Activated T-cell treated with anti-CD3 and anti-CD28 coated beads, Interleukin-2, amount 50 U/mL, for 24 hours (primary cell): Measurements from ENCODE around the gene POLK.
"Not testable (repeated sequence)": the region's sequence is repeated elsewhere in the genome, so short reads cannot be mapped to it uniquely, and the experiment has no call there.

Experiments used
- DNase-seq: peaks from one replicate; pipeline ENCODE4 v3.0.0-alpha.2; 2020
- H3K27ac Mint-ChIP-seq: 2 replicates; pipeline ENCODE4 v1.8.0; 2020; ENCODE audit warnings: mild to moderate bottlenecking, mixed read lengths
- H3K27me3 Mint-ChIP-seq: 2 replicates; pipeline ENCODE4 v1.8.0; 2020; ENCODE audit warnings: mixed read lengths
- H3K36me3 Mint-ChIP-seq: 2 replicates; pipeline ENCODE4 v1.8.0; 2020; ENCODE audit warnings: low read depth, mixed read lengths
- H3K4me1 Mint-ChIP-seq: 2 replicates; pipeline ENCODE4 v1.8.0; 2020; ENCODE audit warnings: low read depth, mixed read lengths
- H3K4me3 Mint-ChIP-seq: 2 replicates; pipeline ENCODE4 v1.8.0; 2020; ENCODE audit warnings: mild to moderate bottlenecking, moderate library complexity, mixed read lengths
- H3K9me3 Mint-ChIP-seq: 2 replicates; pipeline ENCODE4 v1.8.0; 2020; ENCODE audit warnings: mixed read lengths

The POLK gene

GRCh38 chr5:75588666-75589065, 77.0 kb downstream of the POLK start:
- no peaks in the 10 kb centered on the region for H3K9me3 Mint-ChIP-seq
- H3K4me3 Mint-ChIP-seq = no peak overlapping the region
- no peaks in the 10 kb centered on the region for H3K4me1 Mint-ChIP-seq
- H3K27ac Mint-ChIP-seq = no peak overlapping the region
- DNase-seq = no peak
- no peaks in the 10 kb centered on the region for H3K27me3 Mint-ChIP-seq
- peaks cover 80% of the 10 kb centered on the region for H3K36me3 Mint-ChIP-seq

GRCh38 chr5:75600535-75600934, 88.8 kb downstream of the POLK start:
- DNase-seq = no peak
- Mint-ChIP-seq H3K27ac (no peak overlapping the region), H3K4me1 (peaks cover 19% of the 10 kb centered on the region), H3K9me3 (no peaks in the 10 kb centered on the region), H3K36me3 (peaks cover 63% of the 10 kb centered on the region), H3K4me3 (no peak overlapping the region), H3K27me3 (no peaks in the 10 kb centered on the region)

GRCh38 chr5:75601567-75601966, 89.9 kb downstream of the POLK start:
- Mint-ChIP-seq H3K27me3 (no peaks in the 10 kb centered on the region), H3K27ac (no peak overlapping the region)

GRCh38 chr5:75601996-75602395, 90.3 kb downstream of the POLK start:
- no peak for DNase-seq
- no peak overlapping the region for H3K27ac Mint-ChIP-seq
- H3K27me3 Mint-ChIP-seq = no peaks in the 10 kb centered on the region
- H3K4me3 Mint-ChIP-seq = no peak overlapping the region
- peaks cover 54% of the 10 kb centered on the region for H3K36me3 Mint-ChIP-seq
- H3K4me1 Mint-ChIP-seq = peaks cover 19% of the 10 kb centered on the region
- H3K9me3 Mint-ChIP-seq = no peaks in the 10 kb centered on the region

More at GRCh38 chr5:75601567-75601966, 89.9 kb downstream of the POLK start:
- Mint-ChIP-seq H3K36me3 (peaks cover 56% of the 10 kb centered on the region), H3K4me1 (peaks cover 19% of the 10 kb centered on the region), H3K9me3 (no peaks in the 10 kb centered on the region), H3K4me3 (no peak overlapping the region)
- no peak for DNase-seq

GRCh38 chr5:75603371-75603770, 91.7 kb downstream of the POLK start:
- no peak overlapping the region for H3K27ac Mint-ChIP-seq
- H3K36me3 Mint-ChIP-seq = peaks cover 54% of the 10 kb centered on the region
- no peak overlapping the region for H3K4me3 Mint-ChIP-seq
- H3K4me1 Mint-ChIP-seq = peaks cover 19% of the 10 kb centered on the region
- H3K9me3 Mint-ChIP-seq = no peaks in the 10 kb centered on the region
- no peaks in the 10 kb centered on the region for H3K27me3 Mint-ChIP-seq
- DNase-seq = no peak

- Mint-ChIP-seq H3K27ac (no peak overlapping the region), H3K4me3 (no peak overlapping the region), H3K36me3 (peaks cover 52% of the 10 kb centered on the region)
These were observed 92.1 kb downstream of the POLK start for GRCh38 chr5:75603821-75604220.

GRCh38 chr5:75607341-75607740, 95.7 kb downstream of the POLK start:
- not testable (repeated sequence) for H3K4me3 Mint-ChIP-seq

More at GRCh38 chr5:75603821-75604220, 92.1 kb downstream of the POLK start:
- H3K4me1 Mint-ChIP-seq = peaks cover 19% of the 10 kb centered on the region
- H3K9me3 Mint-ChIP-seq = no peaks in the 10 kb centered on the region
- H3K27me3 Mint-ChIP-seq = no peaks in the 10 kb centered on the region
- DNase-seq = no peak

GRCh38 chr5:75608870-75609269, 97.2 kb downstream of the POLK start:
- peaks cover 9% of the 10 kb centered on the region for H3K4me1 Mint-ChIP-seq
- peaks cover 15% of the 10 kb centered on the region for H3K36me3 Mint-ChIP-seq
- no peak overlapping the region for H3K4me3 Mint-ChIP-seq
- DNase-seq = no peak
- no peaks in the 10 kb centered on the region for H3K9me3 Mint-ChIP-seq
- peaks cover 27% of the 10 kb centered on the region for H3K27me3 Mint-ChIP-seq
- H3K27ac Mint-ChIP-seq = no peak overlapping the region

More at GRCh38 chr5:75607341-75607740, 95.7 kb downstream of the POLK start:
- not testable (repeated sequence) for DNase-seq, H3K9me3 Mint-ChIP-seq, H3K27ac Mint-ChIP-seq
- Mint-ChIP-seq H3K4me1 (peaks cover 12% of the 10 kb centered on the region), H3K36me3 (peaks cover 28% of the 10 kb centered on the region), H3K27me3 (peaks cover 19% of the 10 kb centered on the region)

GRCh38 chr5:75610201-75610600, 98.5 kb downstream of the POLK start:
- DNase-seq = no peak
- Mint-ChIP-seq H3K4me1 (peaks cover 9% of the 10 kb centered on the region), H3K4me3 (no peak overlapping the region), H3K27me3 (peaks cover 27% of the 10 kb centered on the region), H3K27ac (no peak overlapping the region), H3K9me3 (no peaks in the 10 kb centered on the region), H3K36me3 (peaks cover 11% of the 10 kb centered on the region)

GRCh38 chr5:75610859-75611310, 99.2 kb downstream of the POLK start:
- H3K4me3 Mint-ChIP-seq = peak overlapping the region; percentile 44
- peaks cover 27% of the 10 kb centered on the region for H3K27me3 Mint-ChIP-seq
- not testable (repeated sequence) for H3K27ac Mint-ChIP-seq, H3K4me1 Mint-ChIP-seq, DNase-seq, H3K9me3 Mint-ChIP-seq, H3K36me3 Mint-ChIP-seq

GRCh38 chr5:75611311-75612225, 99.9 kb downstream of the POLK start, which contains the start of gene ANKDD1B:
Gene ANKDD1B, plus strand, starts transcription at chr5:75611453. Its CDS starts 182 bp downstream, at chr5:75611635.
- Mint-ChIP-seq H3K27me3 (peaks cover 27% of the 10 kb centered on the region), H3K4me3 (peak within 1 kb of the TSS; percentile 44), H3K4me1 (peaks cover 9% of the 10 kb centered on the region), H3K9me3 (no peaks in the 10 kb centered on the region), H3K36me3 (peaks cover 6% of the 10 kb centered on the region), H3K27ac (no peak within 1 kb of the TSS)
- DNase-seq = peak; percentile 35

GRCh38 chr5:75612226-75612569, 100.5 kb downstream of the POLK start:
- H3K36me3 Mint-ChIP-seq = peaks cover 3% of the 10 kb centered on the region
- H3K4me3 Mint-ChIP-seq = no peak overlapping the region
- no peak for DNase-seq
- peaks cover 9% of the 10 kb centered on the region for H3K4me1 Mint-ChIP-seq
- H3K27ac Mint-ChIP-seq = no peak overlapping the region
- H3K27me3 Mint-ChIP-seq = peaks cover 27% of the 10 kb centered on the region
- no peaks in the 10 kb centered on the region for H3K9me3 Mint-ChIP-seq

- peaks cover 27% of the 10 kb centered on the region for H3K27me3 Mint-ChIP-seq
- no peaks in the 10 kb centered on the region for H3K36me3 Mint-ChIP-seq
- DNase-seq = no peak
- H3K4me3 Mint-ChIP-seq = no peak overlapping the region
- H3K9me3 Mint-ChIP-seq = no peaks in the 10 kb centered on the region
- H3K4me1 Mint-ChIP-seq = peaks cover 9% of the 10 kb centered on the region
- H3K27ac Mint-ChIP-seq = no peak overlapping the region
These were observed 101.2 kb downstream of the POLK start for GRCh38 chr5:75612901-75613300.

- H3K27me3 Mint-ChIP-seq = peaks cover 27% of the 10 kb centered on the region
- no peaks in the 10 kb centered on the region for H3K36me3 Mint-ChIP-seq
- H3K9me3 Mint-ChIP-seq = no peaks in the 10 kb centered on the region
- no peak overlapping the region for H3K27ac Mint-ChIP-seq
- no peak for DNase-seq
- no peak overlapping the region for H3K4me3 Mint-ChIP-seq
- peaks cover 9% of the 10 kb centered on the region for H3K4me1 Mint-ChIP-seq
These were observed 102.5 kb downstream of the POLK start for GRCh38 chr5:75614176-75614575.

- DNase-seq = no peak
- Mint-ChIP-seq H3K9me3 (no peaks in the 10 kb centered on the region), H3K4me3 (no peak overlapping the region), H3K4me1 (peaks cover 3% of the 10 kb centered on the region), H3K27ac (no peak overlapping the region), H3K27me3 (peaks cover 13% of the 10 kb centered on the region), H3K36me3 (no peaks in the 10 kb centered on the region)
These were observed 104.7 kb downstream of the POLK start for GRCh38 chr5:75616371-75616881.
